Esophagus squamous epithelium (tissue), 5 donors: ENCODE data around the gene CENPC. TPM values are rescaled to one million over a fixed set of nuclear protein-coding genes. Genes with fewer than 3 reads are reported as not detected.
"Not testable (repeated sequence)": the region's sequence is repeated elsewhere in the genome, so short reads cannot be mapped to it uniquely, and the experiment has no call there.

Experiments
- DNase-seq: peaks from one replicate; lab custom pipeline; 2025; lab: John Stamatoyannopoulos, UW
- H3K27ac ChIP-seq, 4 donors: fragments of 200-600 bp; sonication (generic); one replicate each; pipeline ENCODE4 v1.5.1; 2016 to 2019; ENCODE audit warnings: mild to moderate bottlenecking in 1 of 4
- H3K27me3 ChIP-seq, 4 donors: fragments of 200-600 bp; sonication (generic); 1 replicate in 3 of 4; 2 replicates in 1 of 4; pipeline versions ENCODE4 v1.5.1 to v1.6.0; 2017 to 2021; ENCODE audit warnings: antibody characterized with exemption in 1 of 4
- H3K36me3 ChIP-seq, 3 donors: fragments of 200-600 bp; sonication (generic); one replicate each; pipeline ENCODE4 v1.5.1; 2016 to 2019
- H3K4me1 ChIP-seq, 3 donors: fragments of 200-600 bp; sonication (generic); one replicate each; pipeline ENCODE4 v1.5.1; 2017 to 2019
- H3K4me3 ChIP-seq, 4 donors: fragments of 200-600 bp; sonication (generic); 1 replicate in 3 of 4; 2 replicates in 1 of 4; pipeline ENCODE4 v1.5.1; 2016 to 2019; ENCODE audit warnings: mild to moderate bottlenecking in 2 of 4, moderate library complexity in 1 of 4
- H3K9me3 ChIP-seq, 3 donors: fragments of 200-600 bp; sonication (generic); one replicate each; pipeline ENCODE4 v1.5.1; 2016 to 2019
- CTCF ChIP-seq, 6 experiments: fragments of 450-650 bp in 4 of 6; fragments of 200-600 bp in 2 of 6; sonication (generic) in 2 of 6; IDR thresholded peaks; one replicate each; pipeline ENCODE4 v1.5.1; 2016 to 2019; ENCODE audit warnings: antibody characterized with exemption in 6 of 6, mild to moderate bottlenecking in 4 of 6, moderate library complexity in 4 of 6
- POLR2A ChIP-seq, 4 donors: fragments of 450-650 bp; IDR thresholded peaks; one replicate each; pipeline ENCODE4 v1.6.1; 2017; ENCODE audit warnings: antibody characterized with exemption in 4 of 4, mild to moderate bottlenecking in 4 of 4, moderate library complexity in 3 of 4
- WGBS, 2 donors: methylation state at CpG; one replicate each; pipeline ENCODE4 v1.1.5; 2018; 5-methylcytosine and 5-hydroxymethylcytosine counted together
- intact Hi-C: fragments of 100-400 bp; cut with DNase I; formaldehyde crosslinking; loops from one replicate; pipeline ENCODE4 v1.15.0; 2022
- total RNA-seq, 4 donors: library from RNA; depleted of rRNA; stranded (reverse); fragments of >200 nt; gene quantifications; one replicate each; pipeline ENCODE4 v1.1.0, GENCODE V29; 2016
- donor health status: DM: yes; HTN: yes; CAD: no.

Gene CENPC
- total RNA-seq, 4 donors from 2014 or later = 11.8 to 30.1 (median 16.5) TPM

- TF ChIP-seq CTCF (IDR thresholded peaks at IDR 0.05) (no peak), POLR2A (IDR thresholded peaks at IDR 0.05) (no peak)
- intact Hi-C loops = no loop called here
- no peak overlapping the region for H3K27ac ChIP-seq
- H3K4me3 ChIP-seq = no peak overlapping the region
- no peaks in the 10 kb centered on the region for H3K9me3 ChIP-seq
- H3K36me3 ChIP-seq = peaks cover 0 to 42% (median 0%) of the 10 kb centered on the region in 3 donors
- H3K4me1 ChIP-seq = peaks cover 0 to 4% (median 0%) of the 10 kb centered on the region in 3 donors
- 75 to 83% methylated on average over 2 to 4 of the region's 4 CpGs for WGBS, 2 donors
- no peaks in the 10 kb centered on the region for H3K27me3 ChIP-seq
- DNase-seq = no peak
Measured at GRCh38 chr4:67465763-67466052, 79.6 kb downstream of the CENPC start.

DNA sequence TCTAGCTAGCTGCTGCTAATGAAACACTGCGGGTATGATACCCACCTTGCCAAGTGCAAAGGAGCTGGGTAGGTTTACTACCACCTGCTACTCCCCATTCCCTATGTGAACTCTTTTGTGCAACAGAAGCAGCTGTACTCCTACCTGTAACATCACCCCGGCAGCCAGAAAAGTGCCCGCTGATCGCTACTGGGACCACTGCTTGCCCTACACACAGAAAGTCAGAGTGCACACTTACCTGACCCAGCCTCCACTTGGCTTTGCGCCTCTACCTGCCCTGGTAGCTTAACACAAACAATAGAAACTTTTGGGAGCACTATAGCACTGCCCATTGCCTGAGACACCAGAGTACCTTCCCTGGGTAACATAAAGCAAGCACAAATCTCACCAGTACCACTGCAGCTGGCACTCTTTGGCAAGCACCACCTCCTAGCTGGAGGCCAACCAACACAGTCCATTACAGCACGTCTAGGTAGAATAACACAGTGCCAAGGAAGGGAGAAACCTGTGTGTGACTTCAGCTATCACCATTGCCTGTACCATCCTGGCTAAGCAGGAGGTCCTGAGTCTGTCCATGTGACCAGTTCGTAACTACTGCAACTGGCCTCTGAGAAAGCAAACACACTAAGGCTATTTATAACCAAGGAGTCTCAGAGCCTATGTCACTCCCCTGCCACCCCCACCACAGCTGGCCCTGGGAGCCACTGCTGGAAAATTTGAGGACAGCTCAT lies 80.1 kb downstream of the CENPC start:
- Histone ChIP-seq H3K36me3 (peaks cover 0 to 42% (median 0%) of the 10 kb centered on the region in 3 donors), H3K4me1 (peaks cover 0 to 4% (median 0%) of the 10 kb centered on the region in 3 donors), H3K4me3 (no peak overlapping the region), H3K27ac (no peak overlapping the region), H3K27me3 (no peaks in the 10 kb centered on the region), H3K9me3 (no peaks in the 10 kb centered on the region)
- no peak for TF ChIP-seq CTCF (IDR thresholded peaks at IDR 0.05)
- no peak for TF ChIP-seq POLR2A (IDR thresholded peaks at IDR 0.05)
- intact Hi-C loops = no loop called here
- WGBS, 2 donors = 91 to 99% methylated on average over 5 to 6 of the region's 7 CpGs
- DNase-seq = no peak

GRCh38 chr4:67460574-67460973 lies 84.7 kb downstream of the CENPC start:
- Histone ChIP-seq H3K9me3 (no peaks in the 10 kb centered on the region), H3K36me3 (peaks cover 0 to 42% (median 0%) of the 10 kb centered on the region in 3 donors), H3K27me3 (no peaks in the 10 kb centered on the region), H3K4me3 (no peak overlapping the region), H3K4me1 (peaks cover 0 to 4% (median 0%) of the 10 kb centered on the region in 3 donors), H3K27ac (no peak overlapping the region)
- TF ChIP-seq POLR2A (IDR thresholded peaks at IDR 0.05) (no peak), CTCF (IDR thresholded peaks at IDR 0.05) (no peak)
- 95 to 100% methylated on average over 2 of the region's 2 CpGs for WGBS, 2 donors
- no peak for DNase-seq
- intact Hi-C loops = no loop called here

DNA sequence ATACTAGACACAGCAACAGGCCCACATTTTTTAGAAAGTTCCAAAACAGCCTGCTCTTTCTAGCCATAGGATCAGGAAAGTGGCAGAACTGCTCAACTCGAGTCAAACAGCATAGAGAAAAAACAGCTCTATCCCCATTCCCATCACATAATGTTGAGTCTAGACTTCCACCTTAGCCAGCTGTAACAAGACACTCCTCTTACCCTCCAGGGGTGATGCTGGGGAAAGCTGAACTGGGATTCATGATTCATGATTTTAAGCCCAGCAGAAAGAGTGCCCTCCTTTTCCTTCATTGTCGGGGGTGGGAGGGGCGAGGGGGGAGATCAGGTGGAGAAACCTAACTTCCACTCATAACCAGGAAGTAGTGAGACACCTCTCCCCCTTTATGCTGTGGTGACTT lies 86.1 kb downstream of the CENPC start:
- Histone ChIP-seq H3K9me3 (no peaks in the 10 kb centered on the region), H3K27ac (no peak overlapping the region), H3K27me3 (no peaks in the 10 kb centered on the region), H3K4me1 (no peaks in the 10 kb centered on the region), H3K4me3 (no peak overlapping the region), H3K36me3 (peaks cover 0 to 51% (median 0%) of the 10 kb centered on the region in 3 donors)
- intact Hi-C loops = no loop called here
- TF ChIP-seq CTCF (IDR thresholded peaks at IDR 0.05) (no peak), POLR2A (IDR thresholded peaks at IDR 0.05) (no peak)
- 50% methylated on average over 1 of the region's 3 CpGs for WGBS, 2 donors
- DNase-seq = no peak

DNA sequence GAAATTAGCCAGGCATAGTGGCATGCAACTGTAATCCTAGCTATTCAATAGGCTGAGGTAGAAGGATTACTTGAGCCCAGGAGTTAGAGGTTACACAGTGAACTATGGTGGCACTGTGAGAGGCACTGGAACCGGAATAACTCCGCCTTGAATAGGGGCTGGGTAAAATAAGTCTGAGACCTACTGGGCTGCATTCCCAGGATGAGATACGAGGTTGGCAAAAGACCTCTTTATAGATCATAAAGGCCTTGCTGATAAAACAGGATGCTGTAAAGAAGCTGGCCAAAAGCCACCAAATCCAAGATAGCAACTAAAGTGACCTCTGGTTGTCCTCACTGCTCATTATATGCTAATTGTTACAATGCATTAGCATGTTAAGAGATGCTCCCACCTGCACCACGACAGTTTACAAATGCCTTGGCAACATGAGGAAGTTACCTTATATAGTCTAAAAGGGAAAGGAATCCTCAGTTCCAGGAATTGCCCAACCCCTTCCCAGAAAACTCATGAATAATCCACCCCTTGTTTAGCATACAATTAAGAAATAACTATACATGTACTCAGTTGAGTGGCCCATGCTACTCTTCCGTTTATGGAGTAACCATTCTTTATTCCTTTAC lies 88.6 kb downstream of the CENPC start:
- no peak for DNase-seq
- Histone ChIP-seq H3K9me3 (no peaks in the 10 kb centered on the region), H3K4me3 (no peak overlapping the region), H3K27me3 (no peaks in the 10 kb centered on the region), H3K27ac (no peak overlapping the region), H3K36me3 (peaks cover 0 to 63% (median 0%) of the 10 kb centered on the region in 3 donors), H3K4me1 (no peaks in the 10 kb centered on the region)
- intact Hi-C loops = no loop called here
- 84% methylated on average over 5 of the region's 5 CpGs for WGBS, 2 donors
- TF ChIP-seq CTCF (IDR thresholded peaks at IDR 0.05) (no peak), POLR2A (IDR thresholded peaks at IDR 0.05) (no peak)

- H3K27me3 ChIP-seq, H3K9me3 ChIP-seq, DNase-seq, H3K4me1 ChIP-seq, H3K27ac ChIP-seq, H3K4me3 ChIP-seq, intact Hi-C loops: not testable (repeated sequence)
- 86 to 88% methylated on average over 2 of the region's 2 CpGs for WGBS, 2 donors
- H3K36me3 ChIP-seq = peaks cover 0 to 57% (median 0%) of the 10 kb centered on the region in 3 donors
Measured at GRCh38 chr4:67452846-67453205, 92.5 kb downstream of the CENPC start.
